ENCODE measurements around the gene XRN1.

GRCh38 chr3:142436951-142437585, 10.8 kb downstream of the XRN1 start:
- no peak for TF ChIP-seq EP300 (IDR thresholded peaks at IDR 0.05)
- no peak for TF ChIP-seq CTCF (IDR thresholded peaks at IDR 0.05)
- no peak for TF ChIP-seq POLR2A (IDR thresholded peaks at IDR 0.05)
